HG02938 (cell line): ENCODE measurements around the gene VPS16.

Experiments used
- ATAC-seq: cut with Tn5 transposase; IDR thresholded peaks from one replicate; pipeline ENCODE4 v1.9.1; 2021; ENCODE audit warnings: mild to moderate bottlenecking, moderate library complexity; ENCODE audit not compliant: unreplicated experiment

Gene VPS16

DNA sequence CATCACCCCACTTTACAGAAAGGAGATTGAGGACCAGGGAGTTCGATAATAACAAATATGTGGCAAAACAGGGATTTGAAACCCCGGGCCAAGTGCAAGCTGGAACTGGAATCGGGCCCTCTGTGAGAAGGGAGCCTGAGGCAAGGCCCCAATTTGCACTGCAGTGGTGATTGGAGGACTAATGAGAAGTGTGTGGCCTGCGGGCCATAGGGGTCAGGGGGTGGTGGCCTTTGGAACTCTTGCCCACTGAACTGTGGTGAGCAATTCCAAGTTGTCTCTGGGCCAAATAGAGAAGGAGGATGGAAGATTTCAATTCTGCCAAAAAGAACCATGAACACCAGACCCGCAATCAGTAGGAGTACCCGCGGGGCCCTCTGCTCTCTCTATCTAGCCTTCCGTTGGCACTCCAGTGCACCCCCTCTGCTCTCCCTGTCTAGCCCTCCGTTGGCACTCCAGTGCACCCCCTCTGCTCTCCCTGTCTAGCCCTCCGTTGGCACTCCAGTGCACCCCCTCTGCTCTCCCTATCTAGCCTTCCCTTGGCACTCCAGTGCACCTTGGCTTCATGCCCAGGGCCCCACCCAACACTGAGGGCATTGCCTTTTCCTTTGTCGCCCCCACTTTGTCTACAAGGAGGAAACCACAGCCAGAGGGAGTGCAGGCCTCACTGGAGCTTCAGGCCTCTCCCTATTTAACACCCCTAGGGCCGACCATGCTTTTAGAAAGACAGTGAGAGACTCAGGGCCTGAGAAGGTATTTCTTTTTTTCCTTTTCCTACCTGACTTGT lies 26.7 kb downstream of the VPS16 start:
- no peak for ATAC-seq

DNA sequence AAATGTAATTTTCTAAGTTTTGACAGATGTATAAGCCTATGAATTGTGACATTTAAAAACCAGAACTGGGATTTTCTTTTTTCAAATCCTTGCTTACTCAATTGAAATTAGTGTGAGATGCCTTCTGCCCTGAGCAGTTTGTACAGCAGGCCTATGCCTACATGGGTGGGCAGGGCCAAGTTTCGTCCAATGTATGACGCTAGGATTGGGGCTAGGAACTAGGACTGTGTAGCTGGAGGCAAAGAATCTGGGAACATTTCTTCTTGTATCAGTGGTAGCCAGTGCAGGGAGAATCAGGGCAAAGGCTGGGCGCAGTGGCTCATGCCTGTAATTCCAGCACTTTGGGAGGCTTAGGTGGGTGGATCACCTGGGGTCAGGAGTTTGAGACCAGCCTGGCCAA lies 28.8 kb downstream of the VPS16 start:
- no peak for ATAC-seq

DNA sequence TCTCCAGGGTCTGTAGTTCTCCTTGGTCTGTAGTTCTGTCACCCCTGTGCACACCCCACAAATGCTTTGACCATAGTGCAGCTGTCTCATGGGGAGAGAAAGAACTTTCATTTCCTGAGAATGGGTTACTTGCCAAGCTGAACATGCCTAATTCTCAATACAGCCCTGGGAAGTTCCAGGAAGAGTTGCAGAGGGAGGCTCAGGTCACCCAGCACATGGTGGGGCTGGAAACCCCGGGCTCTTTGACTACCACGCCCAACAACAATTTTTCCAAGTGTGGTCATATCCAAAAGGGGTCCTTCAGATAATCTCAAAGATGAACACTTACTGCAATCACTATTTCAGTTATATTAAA lies 30.5 kb downstream of the VPS16 start:
- no peak for ATAC-seq

DNA sequence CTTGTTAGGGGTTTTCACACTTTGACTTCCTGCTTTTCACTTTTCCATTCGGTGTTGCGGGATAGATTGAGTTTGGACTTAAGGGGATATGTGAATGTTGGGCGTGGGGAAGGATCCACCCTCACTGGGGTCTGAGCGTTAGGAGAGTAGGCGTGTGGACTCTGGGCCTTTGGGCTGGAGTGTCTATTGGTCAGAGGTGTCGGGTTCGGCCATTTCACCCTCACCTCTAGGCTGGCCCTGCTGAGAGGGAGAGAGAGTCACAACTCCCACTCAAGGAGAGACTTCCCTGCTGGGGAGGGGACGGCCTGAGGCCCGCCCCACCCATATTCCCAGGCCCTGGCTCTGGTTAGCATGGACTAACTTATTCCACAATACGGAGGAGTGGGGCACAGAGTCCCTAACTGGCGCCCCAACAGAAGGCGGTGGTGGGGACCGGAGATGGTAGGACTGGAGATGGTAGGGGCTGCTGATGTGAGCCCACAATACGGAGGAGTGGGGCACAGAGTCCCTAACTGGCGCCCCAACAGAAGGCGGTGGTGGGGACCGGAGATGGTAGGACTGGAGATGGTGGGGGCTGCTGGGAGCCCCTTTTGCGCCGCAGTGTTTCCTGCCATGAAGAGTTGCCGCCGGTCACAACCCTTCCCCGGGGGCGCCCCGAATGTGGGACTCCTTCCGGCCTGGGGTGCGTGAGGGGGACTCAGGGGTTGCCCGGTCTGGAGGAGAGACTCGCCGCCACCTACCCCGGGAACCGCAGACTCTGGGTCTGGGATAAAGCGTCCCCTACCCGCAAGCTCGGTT lies 31.3 kb downstream of the VPS16 start:
- no peak for ATAC-seq

- ATAC-seq, result peak; percentile 29
These were observed 32.0 kb downstream of the VPS16 start for GRCh38 chr20:2872459-2873009.

GRCh38 chr20:2873010-2873746 lies 32.6 kb downstream of the VPS16 start, which contains the start of gene PTPRA:
TSS of gene PTPRA (plus strand) at chr20:2873481. CDS start at chr20:2964278, 90,797 bp downstream.
- peak; percentile 73 for ATAC-seq

DNA sequence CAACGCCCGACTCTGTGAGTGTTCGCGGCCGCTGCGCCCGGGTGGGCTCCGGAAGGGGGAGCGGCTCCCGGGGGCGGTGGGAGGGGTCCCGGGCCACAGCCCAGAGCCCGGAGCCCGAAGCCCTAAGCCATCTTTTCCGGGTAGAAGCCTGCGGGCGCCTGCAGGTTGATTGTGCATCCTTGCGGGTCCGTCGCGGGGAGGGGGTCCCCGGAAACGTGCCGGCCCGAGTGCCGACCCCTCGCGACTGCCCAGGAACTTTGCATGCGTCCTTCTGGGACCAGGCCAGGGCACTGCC lies 33.1 kb downstream of the VPS16 start:
- peak; percentile 36 for ATAC-seq

GRCh38 chr20:2874456-2874855 lies 33.9 kb downstream of the VPS16 start:
- no peak for ATAC-seq

DNA sequence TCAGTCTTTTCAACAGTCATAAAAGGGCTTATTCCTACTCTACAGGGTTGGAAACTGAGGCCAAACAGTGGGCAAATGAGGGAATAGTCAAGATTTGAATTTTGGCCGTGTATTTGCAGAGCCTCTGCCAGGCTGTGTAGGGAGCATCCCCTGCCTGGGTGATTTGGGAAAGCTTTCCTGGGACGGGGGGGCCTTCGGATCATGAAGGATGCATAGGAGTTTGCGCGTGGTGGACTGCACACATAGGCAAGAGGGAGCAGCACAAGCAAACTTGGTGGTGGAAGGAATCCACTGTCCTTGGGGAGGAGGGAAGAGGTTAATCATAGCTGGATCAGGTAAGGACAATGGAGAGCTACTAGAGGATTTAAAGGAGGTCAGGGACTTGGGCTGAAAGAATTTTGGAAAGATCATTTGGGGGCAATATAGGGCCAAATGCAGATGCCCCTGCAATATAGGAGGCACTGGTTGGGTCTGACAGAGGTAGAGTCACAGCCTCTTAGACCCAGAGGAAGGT lies 35.2 kb downstream of the VPS16 start:
- ATAC-seq, result no peak

DNA sequence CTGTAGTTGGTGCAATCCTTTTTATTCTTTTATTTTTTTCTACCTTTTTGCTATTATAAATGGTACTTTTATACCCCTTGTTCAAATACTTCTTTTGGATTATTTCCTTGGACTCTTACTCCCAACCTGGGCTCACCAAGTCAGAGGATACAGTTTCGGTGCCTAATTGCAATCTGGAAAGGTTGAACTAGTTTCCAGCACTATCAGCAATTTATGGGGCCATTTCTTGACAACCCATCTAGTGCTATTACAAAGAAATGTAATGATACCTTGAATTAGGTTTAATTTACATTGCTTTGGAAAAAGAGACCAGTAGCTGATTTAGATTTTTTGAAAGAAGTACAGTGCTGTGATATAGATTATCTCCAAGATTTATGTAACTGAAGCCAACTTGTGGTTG lies 38.0 kb downstream of the VPS16 start:
- no peak for ATAC-seq

DNA sequence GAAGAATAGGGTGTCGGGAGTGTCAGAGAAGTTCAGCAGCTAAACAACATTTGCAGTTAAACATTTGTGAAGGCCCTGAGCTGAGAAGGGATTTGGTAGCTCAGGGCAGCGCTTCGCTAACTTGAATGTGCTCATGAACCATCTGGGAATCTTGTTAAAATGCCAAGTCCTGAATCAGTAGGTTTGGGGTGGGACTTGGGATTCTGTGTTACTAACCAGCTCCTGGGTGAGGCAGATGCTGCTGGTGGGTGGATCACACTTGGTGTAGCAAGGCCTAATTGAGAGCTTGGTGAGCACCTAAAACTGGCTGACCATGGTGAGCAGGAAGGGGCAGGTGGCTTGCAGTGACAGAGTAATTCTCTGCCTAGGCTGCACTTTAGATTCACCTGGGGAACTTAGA lies 38.6 kb downstream of the VPS16 start:
- ATAC-seq, result no peak

DNA sequence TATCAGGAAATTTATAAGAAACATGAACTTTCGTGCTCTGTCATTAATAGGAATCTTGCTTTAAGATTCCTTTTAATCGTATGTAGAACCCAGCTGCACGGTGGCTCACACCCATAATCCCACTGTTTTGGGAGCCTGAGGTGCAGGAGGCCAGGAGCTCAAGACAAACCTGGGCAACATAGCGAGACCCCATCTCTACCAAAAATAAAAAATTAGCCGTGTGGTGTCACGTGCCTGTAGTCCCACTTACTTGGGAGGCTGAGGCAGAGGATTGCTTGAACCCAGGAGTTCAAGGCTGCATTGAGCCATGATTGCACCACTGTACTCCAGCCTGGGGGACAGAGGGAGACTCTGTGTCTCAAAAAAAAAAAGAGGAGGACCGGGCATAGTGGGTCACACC lies 40.1 kb downstream of the VPS16 start:
- no peak for ATAC-seq

DNA sequence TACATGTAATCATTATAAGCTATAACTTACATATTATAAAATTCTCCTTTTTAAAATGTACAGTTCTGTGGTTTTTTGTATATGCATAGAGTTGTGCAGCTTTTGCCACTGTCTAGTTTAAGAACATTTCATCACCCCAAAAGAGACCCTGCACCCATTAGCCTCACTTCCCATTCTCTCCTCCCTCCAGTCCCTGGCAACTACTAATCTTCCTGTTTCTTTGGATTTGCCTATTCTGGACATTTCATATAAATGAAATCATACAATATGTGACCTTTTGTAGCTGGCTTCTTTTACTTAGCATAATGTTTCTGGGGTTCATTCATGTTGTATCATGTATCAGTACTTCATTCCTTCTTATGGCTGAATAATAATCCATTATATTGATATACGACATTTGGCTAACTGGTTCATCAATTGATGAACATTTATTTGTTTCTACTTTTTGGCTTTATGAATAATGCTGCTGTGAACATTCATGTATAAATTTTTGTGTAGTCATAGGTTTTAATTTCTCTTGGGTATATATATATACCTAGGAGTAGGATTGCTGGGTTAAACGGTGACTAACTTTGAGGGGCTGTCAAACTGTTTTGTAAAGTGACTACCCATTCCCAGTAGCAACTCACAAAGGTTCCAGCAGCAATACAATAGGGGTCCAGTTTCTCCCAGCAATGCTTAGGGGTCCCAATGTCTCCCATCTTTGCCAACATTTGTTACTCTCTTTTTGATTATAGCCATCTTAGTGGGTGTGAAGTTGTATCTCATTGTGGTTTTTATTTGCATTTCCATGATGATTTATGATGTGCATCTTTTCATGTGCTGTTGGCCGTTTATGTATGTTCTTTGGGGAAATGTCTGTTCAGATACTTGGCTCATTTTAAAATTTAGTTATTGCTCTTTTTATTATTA lies 43.4 kb downstream of the VPS16 start:
- ATAC-seq, result no peak

- ATAC-seq, result no peak
These were observed 47.2 kb downstream of the VPS16 start for GRCh38 chr20:2887715-2888114.

DNA sequence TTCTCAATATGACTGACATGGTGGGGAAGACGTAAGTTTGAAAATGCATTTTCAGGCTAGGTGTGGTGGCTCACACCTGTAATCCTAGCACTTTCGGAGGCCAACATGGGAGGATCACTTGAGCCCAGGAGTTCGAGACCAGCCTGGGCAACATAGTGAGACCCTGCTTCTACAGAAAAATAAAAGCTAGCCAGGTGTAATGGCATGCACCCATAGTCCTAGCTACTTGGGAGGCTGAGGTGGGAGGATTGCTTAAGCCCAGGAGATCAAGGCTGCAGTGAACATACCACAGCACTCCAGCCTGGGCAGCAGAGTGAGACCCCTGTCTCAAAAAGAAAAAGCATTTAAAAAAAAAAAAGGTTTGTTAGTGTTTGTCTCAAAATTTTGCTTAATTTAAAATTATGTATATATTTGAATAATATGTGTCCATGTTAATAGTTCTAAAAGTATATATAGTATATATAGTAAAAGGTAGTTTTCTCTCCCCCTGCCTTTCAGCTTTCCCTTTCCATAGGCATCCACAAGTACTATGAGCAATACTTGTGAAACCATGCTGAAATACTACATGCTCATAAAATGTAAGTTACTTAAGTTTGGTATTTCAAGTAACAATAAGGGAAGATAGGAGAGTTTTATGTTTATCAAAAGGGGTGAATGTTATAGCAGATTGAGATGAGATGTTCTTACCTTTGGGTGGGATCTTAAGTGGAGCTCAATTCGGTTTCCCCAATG lies 47.8 kb downstream of the VPS16 start:
- no peak for ATAC-seq

DNA sequence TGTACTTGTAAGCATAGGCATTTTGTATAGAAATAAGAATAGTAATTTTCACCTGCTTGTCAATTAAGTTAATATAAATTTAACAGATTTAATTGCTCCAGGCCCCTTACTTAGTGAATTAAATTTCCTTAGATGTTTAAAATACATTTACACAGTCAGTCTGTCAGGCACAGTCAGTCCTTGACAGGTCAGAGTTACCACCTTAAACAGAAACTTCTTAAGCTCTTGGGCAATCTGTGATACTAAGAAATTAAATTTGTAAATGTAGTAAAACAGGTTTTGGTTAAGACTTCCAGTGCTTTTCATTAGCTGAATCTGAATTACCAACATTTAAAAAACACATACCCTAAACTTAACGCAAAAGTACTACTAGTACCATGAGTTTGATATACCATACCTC lies 48.7 kb downstream of the VPS16 start:
- no peak for ATAC-seq

DNA sequence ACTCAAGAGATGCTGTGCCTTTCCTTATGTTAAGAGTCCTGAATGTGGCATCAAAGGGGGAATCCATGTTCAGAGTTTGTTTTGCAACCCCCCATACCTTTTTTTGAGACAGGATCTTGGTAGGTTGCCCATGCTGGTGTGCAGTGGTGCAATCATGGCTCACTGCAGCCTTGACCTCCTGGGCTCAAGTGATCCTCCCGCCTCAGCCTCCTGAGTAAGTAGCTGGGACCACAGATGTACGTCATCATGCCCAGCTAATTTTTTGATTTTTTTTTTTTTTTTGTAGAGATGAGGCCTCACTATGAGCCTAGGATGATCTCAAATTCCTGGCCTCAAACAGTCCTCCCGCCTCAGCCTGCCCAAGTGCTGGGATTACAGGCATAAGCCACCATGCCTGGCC lies 49.3 kb downstream of the VPS16 start:
- no peak for ATAC-seq

- no peak for ATAC-seq
These were observed 50.2 kb downstream of the VPS16 start for GRCh38 chr20:2890742-2891141.

GRCh38 chr20:2891343-2891742 lies 50.8 kb downstream of the VPS16 start:
- no peak for ATAC-seq

GRCh38 chr20:2892376-2892775 lies 51.8 kb downstream of the VPS16 start:
- no peak for ATAC-seq
